SW480 (cell line): ENCODE measurements around the gene PDZRN3.

Source experiments
- DNase-seq: peaks from one replicate; pipeline ENCODE4 v3.0.0-alpha.2; 2016; ENCODE audit warnings: low spot score

PDZRN3 gene

DNA sequence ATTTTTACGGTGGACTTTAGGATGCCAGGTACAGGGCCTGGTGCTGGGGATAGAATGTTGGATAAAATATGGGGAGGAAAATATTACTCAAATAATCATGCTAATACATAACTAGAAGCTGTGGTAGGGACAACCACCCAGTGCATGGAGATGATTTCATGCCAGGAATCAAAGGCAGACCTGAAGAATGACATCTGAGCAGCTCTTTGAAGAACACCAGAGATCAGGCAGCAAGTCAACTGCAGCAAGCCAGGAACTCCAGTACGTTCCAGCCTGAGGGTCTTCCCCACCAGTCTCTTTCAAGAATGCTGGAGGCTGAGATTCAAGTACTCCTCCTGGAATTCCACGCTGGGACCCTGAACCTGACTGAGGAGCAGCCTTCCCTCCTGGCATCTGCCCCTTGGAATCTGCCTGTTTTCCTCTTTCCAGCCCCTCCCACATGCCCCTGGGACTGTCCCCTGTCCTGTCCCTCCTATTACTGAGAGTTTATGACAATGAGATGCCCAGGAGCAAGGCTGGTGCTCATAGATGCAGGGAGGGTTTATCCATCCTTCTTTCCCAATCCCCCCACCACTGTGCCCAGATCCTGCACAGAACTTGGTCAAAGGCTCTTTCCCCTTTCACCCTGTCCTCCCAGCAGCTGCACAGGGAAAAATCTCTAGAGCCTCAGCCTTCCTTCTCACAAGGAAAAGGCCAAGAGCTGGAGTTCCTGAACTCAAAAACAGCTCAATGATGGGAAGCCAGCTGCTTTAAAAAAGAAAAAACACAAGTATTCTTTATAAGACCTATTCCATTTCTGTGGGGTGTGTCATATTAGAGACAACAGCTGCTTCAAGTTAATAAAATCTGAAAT, 68.0 kb downstream of the PDZRN3 start:
- no peak for DNase-seq

GRCh38 chr3:73555076-73555475, 69.7 kb downstream of the PDZRN3 start:
- DNase-seq: no peak

DNA sequence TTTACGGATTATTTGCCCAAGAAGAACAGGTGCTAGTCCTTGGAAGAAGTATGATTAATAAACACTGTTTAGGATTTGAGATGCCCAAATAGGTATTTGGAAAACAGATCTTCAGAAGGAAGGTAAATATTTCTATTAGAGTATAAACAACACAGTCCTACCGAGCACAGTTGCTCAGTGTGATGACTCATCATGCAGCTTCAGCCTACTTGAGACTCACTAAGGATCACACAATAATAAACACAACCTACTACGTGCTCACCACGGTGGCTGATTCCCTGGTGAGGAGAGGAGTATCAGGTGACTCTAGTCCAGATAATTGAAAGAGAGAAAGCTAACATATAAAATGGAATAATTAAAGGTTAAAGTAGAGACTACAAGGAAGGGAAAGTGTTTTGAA, 72.0 kb downstream of the PDZRN3 start:
- no peak for DNase-seq

GRCh38 chr3:73550032-73550431, 74.7 kb downstream of the PDZRN3 start:
- DNase-seq: no peak

DNA sequence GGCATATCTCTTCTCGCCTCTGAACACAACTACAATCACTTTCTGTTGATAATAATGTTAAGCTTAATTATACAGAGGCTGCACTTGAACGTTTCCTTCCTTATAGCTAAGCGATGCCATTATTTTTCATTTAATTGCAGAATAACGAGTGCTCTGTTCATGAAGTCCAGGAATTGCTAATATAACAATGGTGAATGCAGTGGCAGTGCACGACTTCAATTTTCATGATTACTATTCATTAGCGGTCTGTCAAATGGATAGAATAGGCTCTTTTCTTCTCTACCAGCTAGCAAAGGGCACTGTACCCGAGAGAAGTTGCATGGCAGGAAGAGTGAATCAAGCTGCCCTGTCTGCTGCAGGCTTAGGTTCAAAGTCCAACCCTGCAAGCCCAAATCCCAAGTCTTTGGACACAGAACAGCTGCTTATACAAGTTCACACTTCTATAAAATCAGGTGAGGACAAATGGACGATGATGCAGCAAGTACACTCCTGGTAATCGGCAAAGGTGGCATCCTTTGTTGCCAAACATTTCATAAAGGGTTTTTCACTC, 75.6 kb downstream of the PDZRN3 start:
- DNase-seq: no peak

GRCh38 chr3:73548436-73548835, 76.3 kb downstream of the PDZRN3 start:
- DNase-seq: no peak

DNA sequence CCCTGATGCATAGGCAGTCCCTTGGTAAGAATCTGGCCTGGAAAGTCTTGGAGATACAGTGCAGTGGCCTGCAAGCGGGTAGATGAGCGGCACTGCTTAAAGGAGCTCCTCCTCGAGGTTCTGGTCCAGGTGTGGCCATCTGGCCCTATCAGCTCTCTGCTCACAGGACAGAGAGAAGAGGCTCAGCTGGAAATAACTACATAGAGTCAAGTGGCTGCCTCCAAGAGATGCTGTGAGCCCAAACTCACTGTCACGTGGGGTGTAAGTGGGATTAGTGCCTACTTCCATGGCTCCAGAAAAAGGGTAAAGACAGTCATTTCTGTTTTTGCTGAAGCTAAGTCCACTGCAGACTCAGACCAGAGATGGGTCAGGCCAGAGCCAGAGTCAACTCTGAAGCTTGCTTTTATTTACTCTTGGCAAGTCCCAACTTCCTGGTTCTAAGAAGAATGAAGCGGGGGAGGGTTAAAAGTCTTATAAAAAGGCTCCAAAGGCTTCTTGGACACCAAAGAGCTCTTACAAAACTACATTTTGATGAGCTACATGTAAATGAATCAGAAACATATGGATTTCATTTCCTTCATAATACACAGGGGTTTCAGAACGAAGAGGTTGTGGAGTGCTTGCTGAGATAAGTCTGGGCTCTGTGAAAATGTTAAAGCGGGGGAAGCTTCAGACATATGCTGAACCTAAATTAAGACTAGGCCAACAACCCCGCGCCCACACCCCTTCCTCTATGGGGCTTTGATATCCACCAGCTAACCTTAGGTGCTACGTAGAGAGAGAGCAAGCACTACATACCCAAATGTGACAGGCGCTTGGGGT, 77.1 kb downstream of the PDZRN3 start:
- DNase-seq: no peak

- no peak for DNase-seq
These were observed 77.8 kb downstream of the PDZRN3 start for GRCh38 chr3:73546961-73547360.

DNA sequence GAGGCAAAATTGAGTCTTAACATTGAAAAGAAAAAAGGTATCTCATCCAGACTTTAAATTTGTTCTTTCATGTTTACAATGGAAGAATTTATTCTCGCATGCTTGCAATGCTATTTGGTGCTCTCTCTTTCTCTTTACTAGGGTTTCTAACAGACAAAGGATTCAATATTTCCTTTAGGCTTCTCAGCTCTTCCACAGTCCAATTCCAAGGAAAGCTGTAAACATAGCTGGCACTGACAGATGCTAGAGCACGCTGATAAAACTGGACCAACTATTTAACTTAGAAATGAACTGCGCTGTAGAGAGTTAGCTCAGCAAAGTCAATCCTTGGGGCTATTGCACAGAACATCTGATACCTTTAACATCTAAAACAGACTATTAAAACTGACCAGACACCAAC, 81.3 kb downstream of the PDZRN3 start:
- no peak for DNase-seq

DNA sequence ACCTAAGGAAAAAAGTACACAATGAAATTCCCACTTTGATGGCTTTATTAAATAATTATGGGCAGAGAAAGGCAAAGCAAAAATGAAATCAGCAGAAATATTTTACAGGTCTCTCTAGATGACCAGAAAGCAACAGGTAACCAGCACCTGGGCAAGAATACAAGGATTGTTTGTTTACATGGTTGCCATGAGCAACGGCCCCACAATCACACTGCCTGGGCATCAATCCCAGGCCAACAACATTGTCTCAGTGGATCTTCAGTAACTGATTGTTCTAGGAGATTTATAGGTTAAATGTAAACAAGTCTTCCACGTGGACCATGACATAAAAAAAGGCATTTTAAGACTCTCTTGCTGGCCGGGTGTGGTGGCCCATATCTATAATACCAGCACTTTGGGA, 82.6 kb downstream of the PDZRN3 start:
- peak; percentile 30 for DNase-seq

DNA sequence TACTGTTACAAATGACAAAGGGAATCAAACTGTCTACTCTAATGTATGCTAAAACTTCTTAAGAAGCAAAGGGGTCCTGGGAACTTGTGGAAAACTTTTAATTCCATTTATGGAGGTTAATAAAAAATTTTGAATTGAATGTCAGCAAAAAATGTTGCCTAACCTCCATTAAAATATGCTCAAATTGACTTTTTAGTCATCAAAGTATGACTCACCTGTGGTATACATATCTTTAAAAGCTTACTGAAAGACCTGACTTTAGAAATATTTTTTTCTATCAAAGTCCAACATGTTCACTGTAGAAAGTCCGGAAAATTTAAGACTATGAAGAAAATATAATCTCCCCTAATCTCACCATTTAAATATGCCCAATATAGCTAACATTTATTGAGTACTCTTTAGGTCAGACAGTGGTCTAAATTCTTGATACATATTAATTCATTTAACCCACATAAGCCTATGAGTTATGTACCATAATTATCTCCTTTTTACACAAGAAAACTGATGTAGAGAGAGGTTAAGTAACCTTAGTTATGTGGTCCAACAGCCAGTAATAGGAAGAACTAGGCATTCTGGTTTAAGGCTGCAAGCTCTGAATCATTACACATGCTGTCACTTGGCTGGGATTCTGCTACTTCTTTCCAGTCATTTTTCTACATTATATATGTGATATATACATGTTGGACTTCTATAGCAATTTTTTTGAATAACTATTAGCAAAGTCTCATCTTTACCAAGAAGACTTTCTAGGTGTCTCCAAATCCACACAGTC, 83.6 kb downstream of the PDZRN3 start:
- DNase-seq: no peak

DNA sequence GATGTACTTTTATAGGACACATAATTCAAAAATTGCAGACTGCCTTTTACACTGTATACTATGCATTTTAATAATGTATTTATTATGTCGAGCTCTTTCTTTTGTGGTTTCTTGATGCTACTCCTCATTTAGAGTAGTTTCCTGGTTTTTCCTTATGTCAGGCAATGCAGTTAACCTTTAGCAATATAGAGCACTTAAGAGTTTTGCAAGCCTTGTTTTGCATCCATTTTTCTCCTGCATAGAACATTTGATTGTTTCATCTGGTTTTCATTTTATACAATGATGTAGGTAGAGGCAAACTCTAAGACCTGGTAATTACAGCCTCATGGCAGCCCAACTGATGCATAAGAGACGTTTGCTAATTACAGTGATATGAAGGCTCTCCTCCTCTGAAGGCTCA, 86.3 kb downstream of the PDZRN3 start:
- DNase-seq: no peak

DNA sequence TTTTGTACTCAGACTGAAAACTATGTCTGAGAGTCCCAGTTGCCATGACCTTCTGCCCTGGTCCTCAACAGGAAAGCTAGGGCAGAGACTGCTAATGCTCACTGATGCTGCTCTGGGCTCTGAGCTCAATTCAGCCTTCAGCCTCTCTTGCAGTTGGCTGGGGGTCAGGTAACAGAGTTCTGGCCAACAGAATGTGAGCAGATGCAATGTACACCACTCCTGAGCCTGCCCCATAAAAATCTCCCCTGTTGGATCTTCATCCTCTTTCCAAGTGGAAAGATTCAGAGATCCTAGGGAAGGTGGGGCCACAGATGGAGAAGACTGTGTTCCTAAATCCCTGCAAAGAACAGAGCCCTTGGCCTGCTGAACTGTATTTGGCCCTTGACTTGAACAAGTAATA, 87.8 kb downstream of the PDZRN3 start:
- no peak for DNase-seq

GRCh38 chr3:73536336-73536895, 88.3 kb downstream of the PDZRN3 start:
- DNase-seq: no peak

DNA sequence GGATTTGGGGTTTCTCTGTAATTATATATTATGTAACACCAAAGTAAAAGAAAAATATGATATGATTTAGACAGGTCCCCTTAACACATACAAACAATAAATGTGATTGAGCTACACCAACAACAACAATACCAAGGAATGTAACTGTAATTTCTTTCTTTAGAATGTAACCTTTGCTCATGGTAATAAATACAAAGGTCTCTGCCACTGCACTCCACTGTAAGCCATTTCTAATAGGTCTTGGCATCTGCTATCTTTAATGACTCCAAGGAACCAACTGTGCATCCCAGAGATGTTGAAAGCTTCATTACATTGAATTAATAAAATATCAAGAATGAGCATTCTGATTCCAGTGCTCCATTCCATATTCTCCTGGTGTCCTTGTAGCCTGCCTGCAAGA, 88.8 kb downstream of the PDZRN3 start:
- no peak for DNase-seq

DNA sequence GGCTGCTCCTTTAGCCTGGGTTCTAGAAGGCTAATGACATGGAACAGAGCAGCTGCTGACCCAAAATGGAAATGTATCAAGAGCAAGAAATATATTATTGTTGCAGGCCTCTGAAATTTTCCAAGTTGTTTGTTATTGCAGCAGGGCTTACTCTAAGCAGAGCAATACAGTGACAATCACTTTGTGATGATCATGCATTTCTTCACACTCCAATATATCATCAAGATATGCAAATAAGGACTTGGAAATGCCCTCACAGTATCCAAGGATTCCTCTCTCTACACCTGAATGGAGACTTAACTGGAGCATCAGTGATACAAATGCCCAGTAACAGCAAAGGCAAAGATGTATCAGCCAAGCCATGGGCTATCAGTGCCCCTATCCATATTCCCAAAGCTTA, 89.6 kb downstream of the PDZRN3 start:
- no peak for DNase-seq

GRCh38 chr3:73530022-73530396, 94.7 kb downstream of the PDZRN3 start:
- DNase-seq: no peak

DNA sequence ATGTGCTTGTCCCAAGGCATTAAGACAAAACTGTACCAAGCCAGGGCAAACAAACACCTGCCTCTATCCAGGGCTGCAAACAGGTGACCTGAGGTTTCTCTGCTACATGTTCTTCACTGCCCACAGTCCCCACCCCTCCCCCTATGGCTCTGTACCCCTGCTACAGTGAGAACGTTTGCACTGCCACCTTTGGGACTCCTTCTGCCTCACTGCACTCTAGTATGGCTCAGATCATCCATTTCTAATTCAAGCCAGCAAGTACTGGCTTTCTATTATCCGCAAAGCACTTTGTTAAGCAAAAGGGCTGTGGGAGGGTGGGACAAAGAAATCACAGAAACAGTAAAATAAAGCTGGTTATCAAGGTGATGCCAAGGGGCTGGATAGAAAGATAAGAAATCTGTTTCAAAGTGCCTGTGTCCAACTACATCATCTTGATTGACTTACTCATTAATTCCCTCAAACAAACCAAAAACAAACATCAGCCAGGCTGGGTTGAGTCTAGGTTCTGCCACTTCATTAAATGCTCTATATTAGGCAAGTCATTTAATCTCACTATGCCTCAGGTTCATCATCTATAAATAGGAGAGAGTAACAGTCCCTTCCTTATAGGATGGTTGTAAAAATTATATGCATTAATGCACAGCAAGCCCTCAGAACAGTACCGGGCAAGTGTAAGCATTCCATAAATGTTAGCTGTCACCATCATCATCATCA, 95.3 kb downstream of the PDZRN3 start:
- no peak for DNase-seq

- no peak for DNase-seq
These were observed 99.2 kb downstream of the PDZRN3 start for GRCh38 chr3:73525591-73525990.

- DNase-seq: no peak
These were observed 101.1 kb downstream of the PDZRN3 start for GRCh38 chr3:73523661-73524060.

- DNase-seq: peak; percentile 46
These were observed 102.9 kb downstream of the PDZRN3 start for GRCh38 chr3:73521734-73522336.
